GM12878 (cell line): ENCODE measurements around the gene CCNY. TPM values are rescaled to one million over a fixed set of nuclear protein-coding genes. Genes with fewer than 3 reads are reported as not detected.

ENCODE experiments used
- REST ChIP-seq: IDR thresholded peaks from 2 replicates; pipeline ENCODE4 v1.6.1; 2012; ENCODE audit warnings: mild to moderate bottlenecking, low read depth, low read length
- SPI1 ChIP-seq: IDR thresholded peaks from 2 replicates; pipeline ENCODE4 v1.6.1; 2011; ENCODE audit warnings: low read depth, mild to moderate bottlenecking, low read length, moderate library complexity, borderline replicate concordance; ENCODE audit not compliant: insufficient read depth
- polyA plus RNA-seq, 11 experiments: library from polyadenylated mRNA; depleted of rRNA in 4 of 11; unstranded in 6 of 11; stranded (reverse) in 5 of 11; fragments of >200 nt; fragmentation: Nextera tagmentation in 4 of 11; fragmentation: Illumina TruSeq in 1 of 11; extraction: Ambion mirVana in 4 of 11; extraction: Trizol in 1 of 11; gene quantifications; 1 replicate in 1 of 11; 2 replicates in 10 of 11; pipeline versions ENCODE4 v1.2.1 to v1.2.3, GENCODE V29; 2011 to 2016; ENCODE audit warnings: inconsistent platforms in 2 of 11, missing spikeins in 2 of 11, low read depth in 1 of 11
- total RNA-seq, 4 experiments: library from RNA; depleted of rRNA in 3 of 4; stranded (reverse); fragments of >200 nt in 3 of 4; fragmentation: Illumina TruSeq in 1 of 4; extraction: Trizol in 1 of 4; gene quantifications; 2 replicates each; pipeline versions ENCODE4 v1.2.1 to v1.2.3, GENCODE V29; 2013 to 2021
- TF ChIP-seq, protein P1 (sequence below): fragments of 450-650 bp; IDR thresholded peaks from 2 replicates; pipeline ENCODE4 v1.6.1; 2018; ENCODE audit warnings: borderline replicate concordance, mild to moderate bottlenecking; ENCODE audit not compliant: partially characterized antibody
- TF ChIP-seq, protein P2 (sequence below): fragments of 450-650 bp; IDR thresholded peaks from 2 replicates; pipeline ENCODE4 v1.6.1; 2017; ENCODE audit warnings: mild to moderate bottlenecking

CCNY gene
- total and polyA plus RNA-seq, 10 of the 15 experiments (the other 5 are each of a cell fraction or from before 2014, with no cell fraction given): 3.6 to 50.0 (median 26.1) TPM

GRCh38 chr10:35523670-35524225 is 187.4 kb downstream of the CCNY start (continued):
- TF ChIP-seq, protein P1, sequence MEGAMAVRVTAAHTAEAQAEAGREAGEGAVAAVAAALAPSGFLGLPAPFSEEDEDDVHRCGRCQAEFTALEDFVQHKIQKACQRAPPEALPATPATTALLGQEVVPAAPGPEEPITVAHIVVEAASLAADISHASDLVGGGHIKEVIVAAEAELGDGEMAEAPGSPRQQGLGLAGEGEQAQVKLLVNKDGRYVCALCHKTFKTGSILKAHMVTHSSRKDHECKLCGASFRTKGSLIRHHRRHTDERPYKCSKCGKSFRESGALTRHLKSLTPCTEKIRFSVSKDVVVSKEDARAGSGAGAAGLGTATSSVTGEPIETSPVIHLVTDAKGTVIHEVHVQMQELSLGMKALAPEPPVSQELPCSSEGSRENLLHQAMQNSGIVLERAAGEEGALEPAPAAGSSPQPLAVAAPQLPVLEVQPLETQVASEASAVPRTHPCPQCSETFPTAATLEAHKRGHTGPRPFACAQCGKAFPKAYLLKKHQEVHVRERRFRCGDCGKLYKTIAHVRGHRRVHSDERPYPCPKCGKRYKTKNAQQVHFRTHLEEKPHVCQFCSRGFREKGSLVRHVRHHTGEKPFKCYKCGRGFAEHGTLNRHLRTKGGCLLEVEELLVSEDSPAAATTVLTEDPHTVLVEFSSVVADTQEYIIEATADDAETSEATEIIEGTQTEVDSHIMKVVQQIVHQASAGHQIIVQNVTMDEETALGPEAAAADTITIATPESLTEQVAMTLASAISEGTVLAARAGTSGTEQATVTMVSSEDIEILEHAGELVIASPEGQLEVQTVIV: no peak
- TF ChIP-seq SPI1 (peak; percentile 85), REST (no peak)
- TF ChIP-seq, protein P2, sequence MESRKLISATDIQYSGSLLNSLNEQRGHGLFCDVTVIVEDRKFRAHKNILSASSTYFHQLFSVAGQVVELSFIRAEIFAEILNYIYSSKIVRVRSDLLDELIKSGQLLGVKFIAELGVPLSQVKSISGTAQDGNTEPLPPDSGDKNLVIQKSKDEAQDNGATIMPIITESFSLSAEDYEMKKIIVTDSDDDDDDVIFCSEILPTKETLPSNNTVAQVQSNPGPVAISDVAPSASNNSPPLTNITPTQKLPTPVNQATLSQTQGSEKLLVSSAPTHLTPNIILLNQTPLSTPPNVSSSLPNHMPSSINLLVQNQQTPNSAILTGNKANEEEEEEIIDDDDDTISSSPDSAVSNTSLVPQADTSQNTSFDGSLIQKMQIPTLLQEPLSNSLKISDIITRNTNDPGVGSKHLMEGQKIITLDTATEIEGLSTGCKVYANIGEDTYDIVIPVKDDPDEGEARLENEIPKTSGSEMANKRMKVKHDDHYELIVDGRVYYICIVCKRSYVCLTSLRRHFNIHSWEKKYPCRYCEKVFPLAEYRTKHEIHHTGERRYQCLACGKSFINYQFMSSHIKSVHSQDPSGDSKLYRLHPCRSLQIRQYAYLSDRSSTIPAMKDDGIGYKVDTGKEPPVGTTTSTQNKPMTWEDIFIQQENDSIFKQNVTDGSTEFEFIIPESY: no peak
